GM23248 (cell line): Measurements from ENCODE around the gene GRHPR.

Experiments
- EZH2 ChIP-seq: fragments of 200-600 bp; sonication (generic); IDR thresholded peaks from 2 replicates; pipeline ENCODE4 v1.6.1; 2018; ENCODE audit warnings: antibody characterized with exemption, mild to moderate bottlenecking; ENCODE audit not compliant: insufficient read depth, poor library complexity, severe bottlenecking
- EZH2phosphoT487 ChIP-seq: fragments of 200-600 bp; sonication (generic); IDR thresholded peaks from 2 replicates; pipeline ENCODE4 v1.6.1; 2018; ENCODE audit warnings: antibody characterized with exemption, moderate library complexity, mild to moderate bottlenecking, low read depth; ENCODE audit not compliant: insufficient read depth

GRCh38 chr9:37476930-37477329 lies 54.4 kb downstream of the GRHPR start:
- TF ChIP-seq EZH2 (no peak), EZH2phosphoT487 (no peak)
